K562 (cell line): Measurements from ENCODE around the gene WWTR1. TPM values are rescaled to one million over a fixed set of nuclear protein-coding genes. Genes with fewer than 3 reads are reported as not detected.

Source experiments
- ATAC-seq: fragments of 200-7000 bp; cut with Tn5 transposase; 3 replicates; pipeline ENCODE4 v1.9.1; 2020; ENCODE audit warnings: moderate library complexity
- BruUV-seq: library from RNA; stranded (reverse); fragments of 400-500 nt; replicated peaks from 2 replicates; lab custom pipeline; 2021; lab: Mats Ljungman, UMichigan
- CTCF ChIA-PET: fragments of 300-600 bp; formaldehyde crosslinking; extraction: SDS; loops from one replicate; lab custom pipeline; 2021; ENCODE audit warnings: low intra/inter-chr PET ratio; lab: Yijun Ruan, JAX
- POLR2A ChIA-PET: fragments of 300-600, 350-650 bp; sonication (Branson Sonifier 250); formaldehyde crosslinking; extraction: SDS; loops from one replicate; lab custom pipeline; 2021; ENCODE audit warnings: antibody characterized with exemption, inconsistent platforms; lab: Yijun Ruan, JAX
- DNase-seq, 4 experiments: peaks; one replicate each; pipeline versions ENCODE4 v3.0.0 to v3.0.0-alpha.2; 2011 to 2018; ENCODE audit warnings: low spot score in 3 of 4, mixed read lengths in 3 of 4; ENCODE audit errors: extremely low read depth in 1 of 4
- FAIRE-seq: peaks from 2 replicates; lab custom pipeline; 2011; peaks lifted over from hg19 to GRCh38; lab: Jason Lieb, UNC
- H2AFZ ChIP-seq: 2 replicates; pipeline ENCODE4 v1.6.0; 2011; ENCODE audit warnings: low read depth, low read length, control low read depth, inconsistent platforms
- H3K27ac ChIP-seq: fragments of 200-600 bp; 3 replicates; pipeline ENCODE4 v1.8.0; 2011; ENCODE audit warnings: low read depth, mild to moderate bottlenecking, control low read depth, inconsistent platforms, low read length, moderate library complexity, mixed read lengths; ENCODE audit errors: extremely low read depth
- H3K27me3 ChIP-seq, 2 experiments: fragments of 300-600 bp in 1 of 2; 2 replicates in 1 of 2; 3 replicates in 1 of 2; pipeline versions ENCODE4 v1.6.0 to v1.8.0; 2011; ENCODE audit warnings: inconsistent platforms in 2 of 2, low read length in 2 of 2, mild to moderate bottlenecking in 1 of 2, mixed read lengths in 1 of 2, moderate library complexity in 1 of 2; ENCODE audit not compliant: control insufficient read depth in 2 of 2, insufficient read depth in 2 of 2
- H3K36me3 ChIP-seq: fragments of 300-600 bp; 3 replicates; pipeline ENCODE4 v1.8.0; 2011; ENCODE audit warnings: mild to moderate bottlenecking, low read length, inconsistent platforms; ENCODE audit not compliant: control insufficient read depth, insufficient read depth
- H3K4me1 ChIP-seq, 2 experiments: fragments of 200-600 bp in 1 of 2; replicated peaks in 1 of 2; 2 replicates in 1 of 2; 3 replicates in 1 of 2; pipeline versions ENCODE4 v1.5.1 to v1.8.0; 2011; ENCODE audit warnings: inconsistent platforms in 2 of 2, low read length in 2 of 2, mild to moderate bottlenecking in 1 of 2, mixed read lengths in 1 of 2, moderate library complexity in 1 of 2; ENCODE audit not compliant: control insufficient read depth in 2 of 2, insufficient read depth in 2 of 2
- H3K4me2 ChIP-seq: 2 replicates; pipeline ENCODE4 v1.6.1; 2011; ENCODE audit warnings: low read length, control low read depth, inconsistent platforms, mixed read lengths; ENCODE audit not compliant: insufficient read depth
- H3K4me3 ChIP-seq: fragments of 200-600 bp; sonication (generic), shearing (Covaris generic); 2 replicates; pipeline ENCODE4 v1.5.1; 2016; ENCODE audit warnings: control low read depth, inconsistent platforms
- H3K79me2 ChIP-seq: fragments of 200-600 bp; 3 replicates; pipeline ENCODE4 v1.8.0; 2011; ENCODE audit warnings: low read length, inconsistent platforms; ENCODE audit not compliant: control insufficient read depth, insufficient read depth
- H3K9ac ChIP-seq, 2 experiments: 2 replicates each; pipeline versions ENCODE4 v1.6.0 to v1.6.1; 2011; ENCODE audit warnings: low read depth in 2 of 2, low read length in 2 of 2, control low read depth in 1 of 2, inconsistent platforms in 1 of 2, mild to moderate bottlenecking in 1 of 2, mixed read lengths in 1 of 2; ENCODE audit not compliant: insufficient read depth in 1 of 2
- H3K9me1 ChIP-seq: one replicate; pipeline ENCODE4 v1.6.0; 2011; ENCODE audit warnings: inconsistent platforms, mild to moderate bottlenecking, low read length, moderate library complexity; ENCODE audit not compliant: control insufficient read depth, insufficient read depth
- H3K9me3 ChIP-seq: replicated peaks from 2 replicates; pipeline ENCODE4 v1.5.1; 2011; ENCODE audit warnings: low read depth, low read length, inconsistent platforms; ENCODE audit not compliant: control insufficient read depth, insufficient read depth
- H4K20me1 ChIP-seq: replicated peaks from 2 replicates; pipeline ENCODE4 v1.6.1; 2011; ENCODE audit warnings: low read length, inconsistent platforms, mixed read lengths; ENCODE audit not compliant: control insufficient read depth, insufficient read depth
- BCL6 ChIP-seq: fragments of 250-450 bp; sonication (Bioruptor Pico); IDR thresholded peaks from 2 replicates; pipeline ENCODE4 v1.4.0; 2020
- CREB5 ChIP-seq: fragments of 250-450 bp; sonication (Bioruptor Pico); IDR thresholded peaks from 2 replicates; pipeline ENCODE4 v1.5.0; 2020; ENCODE audit warnings: mild to moderate bottlenecking
- CTCF ChIP-seq, 3 experiments: IDR thresholded peaks in 2 of 3; conservative IDR thresholded peaks in 1 of 3; 2 replicates each; pipeline ENCODE4 v1.5.1; 2011 to 2012; ENCODE audit warnings: low read length in 3 of 3, mild to moderate bottlenecking in 3 of 3, control low read depth in 2 of 3, improper control_type of control experiment in 1 of 3, inconsistent platforms in 1 of 3, low read depth in 1 of 3, mixed read lengths in 1 of 3, moderate library complexity in 1 of 3; ENCODE audit not compliant: insufficient read depth in 2 of 3
- KHSRP ChIP-seq: fragments of 450-650 bp; IDR thresholded peaks from 2 replicates; pipeline ENCODE4 v1.6.1; 2017
- MYNN ChIP-seq, 2 experiments: sonication (generic); formaldehyde crosslinking in 1 of 2; IDR thresholded peaks; 2 replicates each; pipeline versions ENCODE4 v1.5.0 to v1.6.1; 2016 to 2020; ENCODE audit warnings: antibody characterized with exemption in 1 of 2, missing genetic modification reagents in 1 of 2
- RAD21 ChIP-seq, 2 experiments: fragments of 250-450 bp in 1 of 2; fragments of 450-650 bp in 1 of 2; sonication (Bioruptor Pico) in 1 of 2; formaldehyde crosslinking in 1 of 2; IDR thresholded peaks in 1 of 2; conservative IDR thresholded peaks in 1 of 2; 2 replicates each; pipeline versions ENCODE4 v1.4.0 to v1.8.0; 2020 to 2022; ENCODE audit warnings: mild to moderate bottlenecking in 2 of 2, moderate library complexity in 1 of 2
- SRF ChIP-seq, 2 experiments: fragments of 250-450, 450-650 bp in 1 of 2; sonication (Bioruptor Pico) in 1 of 2; sonication (generic) in 1 of 2; formaldehyde crosslinking; IDR thresholded peaks; 2 replicates each; pipeline versions ENCODE4 v1.5.0 to v1.5.1; 2020 to 2022; ENCODE audit warnings: mild to moderate bottlenecking in 1 of 2, missing genetic modification reagents in 1 of 2
- ZFP30 ChIP-seq: fragments of 250-450 bp; sonication (Bioruptor Pico); IDR thresholded peaks from 2 replicates; pipeline ENCODE4 v1.8.0; 2022; ENCODE audit warnings: moderate library complexity, mild to moderate bottlenecking, inconsistent platforms, borderline replicate concordance
- ZNF12 ChIP-seq: sonication (generic); formaldehyde crosslinking; IDR thresholded peaks from 2 replicates; pipeline ENCODE4 v1.4.0; 2020; ENCODE audit warnings: mild to moderate bottlenecking, missing genetic modification reagents
- WGBS: fragments of 100-300 bp; shearing (Covaris generic); methylation state at CpG from one replicate; pipeline ENCODE4 v1.1.6; 2016; ENCODE audit warnings: low coverage, mixed read lengths; ENCODE audit not compliant: insufficient coverage; ENCODE audit errors: missing lambda C conversion rate; 5-methylcytosine and 5-hydroxymethylcytosine counted together
- in situ Hi-C: fragments of 300-500 bp; cut with MboI; formaldehyde crosslinking; loops from 4 replicates; pipeline ENCODE4 v1.15.0; 2018; ENCODE audit warnings: inconsistent platforms, mixed read lengths
- intact Hi-C: fragments of 100-400 bp; cut with micrococcal nuclease; formaldehyde crosslinking; loops from 2 replicates; pipeline ENCODE4 v1.14.2; 2022
- polyA plus RNA-seq, 8 experiments: library from polyadenylated mRNA; depleted of rRNA in 4 of 8; stranded (reverse) in 5 of 8; unstranded in 3 of 8; fragments of >200 nt; fragmentation: Nextera tagmentation in 2 of 8; fragmentation: Illumina TruSeq in 1 of 8; extraction: Ambion mirVana in 2 of 8; extraction: Trizol in 1 of 8; gene quantifications; 2 replicates each; pipeline versions ENCODE4 v1.2.1 to v1.2.3, GENCODE V29; 2011 to 2014; ENCODE audit warnings: inconsistent platforms in 1 of 8, missing spikeins in 1 of 8
- total RNA-seq, 7 experiments: library from RNA; depleted of rRNA in 6 of 7; stranded (reverse); fragments of >200 nt in 6 of 7; fragmentation: Illumina TruSeq in 2 of 7; extraction: Trizol in 2 of 7; gene quantifications; 2 replicates each; pipeline versions ENCODE4 v1.2.1 to v1.2.3, GENCODE V29; 2011 to 2021; ENCODE audit warnings: low replicate concordance in 1 of 7

WWTR1 gene
- total and polyA plus RNA-seq, 9 of the 15 experiments (the other 6 are each of a cell fraction or from before 2014, with no cell fraction given): 0.04 to 1.5 (median 0.60) TPM

DNA sequence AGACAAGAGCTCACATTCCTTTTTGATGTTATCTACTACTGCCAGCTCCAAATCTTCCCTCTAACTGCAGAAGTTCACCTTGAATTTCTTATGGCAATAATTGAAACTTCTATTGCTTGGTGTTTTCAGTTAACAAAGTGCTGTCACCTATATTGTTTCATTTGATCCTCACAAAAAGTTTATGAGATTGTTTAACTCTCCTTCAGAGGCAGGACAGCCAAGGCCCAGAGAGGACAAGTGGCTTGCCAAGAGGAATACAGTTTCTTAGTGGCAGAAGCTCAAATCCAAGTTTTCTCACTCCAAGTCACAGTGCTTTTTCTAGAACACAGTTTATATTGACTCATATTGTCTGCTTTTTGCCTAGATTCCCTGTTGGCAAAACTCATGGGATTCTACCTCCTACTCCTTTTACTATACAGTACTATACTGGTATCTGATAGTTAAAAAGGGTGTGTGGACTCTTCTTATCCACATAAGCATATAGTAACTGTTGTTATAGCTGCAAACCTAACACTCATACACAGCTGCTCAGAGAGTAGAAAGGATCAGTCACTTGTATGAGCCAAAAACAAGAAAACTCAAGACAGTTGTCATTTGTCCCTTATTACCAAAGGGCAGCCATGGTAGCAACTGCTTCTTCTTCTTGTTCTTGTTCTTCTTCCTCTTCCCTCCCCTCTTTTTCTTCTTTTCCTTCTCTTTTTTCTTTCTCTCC, 167.4 kb downstream of the WWTR1 start:
- Histone ChIP-seq H3K79me2 (no peaks in the 10 kb centered on the region), H3K27me3 (peaks cover 0 to 3% of the 10 kb centered on the region in 2 experiments; a peak in 1 of 5 replicates), H3K9me3 (no peaks in the 10 kb centered on the region), H3K27ac (no peak overlapping the region), H3K4me1 (no peaks in the 10 kb centered on the region), H3K4me2 (no peak overlapping the region), H3K4me3 (no peak overlapping the region), H2AFZ (no peak overlapping the region), H3K9ac (no peak overlapping the region), H4K20me1 (no peaks in the 10 kb centered on the region; the same call in 1 of the 2 replicates), H3K9me1 (no peaks in the 10 kb centered on the region), H3K36me3 (no peaks in the 10 kb centered on the region)
- intact Hi-C loops: no loop called here
- ChIA-PET CTCF (interaction anchor here (0.6 kb wide), 1 partner anchor 632 kb away, joined by 3 read pairs; no protein-coding TSS in a partner anchor), POLR2A (interaction anchor here (0.7 kb wide), 1 partner anchor 270 kb away, joined by 4 read pairs; no protein-coding TSS in a partner anchor)
- BruUV-seq: no TSS peak
- FAIRE-seq: no peak
- peak; percentile 43; the same call in 1 of the 2 replicates for TF ChIP-seq ZNF12 (CRISPR knock-in tag)
- TF ChIP-seq KHSRP: no peak
- ATAC-seq: no peak
- no peak for DNase-seq
- in situ Hi-C loops: loop anchor here (25.0 kb wide), 1 partner anchor 528 kb away; no protein-coding TSS in a partner anchor

- H3K27me3 ChIP-seq: no peaks in the 10 kb centered on the region
- no peak overlapping the region for H3K4me2 ChIP-seq
- no peaks in the 10 kb centered on the region for H3K4me1 ChIP-seq
- no peaks in the 10 kb centered on the region for H3K79me2 ChIP-seq
- H4K20me1 ChIP-seq: no peaks in the 10 kb centered on the region
- H3K9me3 ChIP-seq: no peaks in the 10 kb centered on the region
- ChIA-PET POLR2A (no interaction called here), CTCF (interaction anchor here (0.6 kb wide), 2 partner anchors 50 to 128 kb away, joined by 3 to 4 read pairs; no protein-coding TSS in a partner anchor)
- no peak overlapping the region for H3K9ac ChIP-seq
- BruUV-seq: no TSS peak
- H3K4me3 ChIP-seq: no peak overlapping the region
- under 1% methylated on average over 6 of the region's 6 CpGs for WGBS
- no peaks in the 10 kb centered on the region for H3K36me3 ChIP-seq
- peak; percentile 67 for ATAC-seq
- no peak overlapping the region for H3K27ac ChIP-seq
- intact Hi-C loops (loop anchor here (2.0 to 5.0 kb wide), 2 partner anchors 96 to 367 kb away; no protein-coding TSS in a partner anchor), in situ Hi-C loops (loop anchor here (10.0 to 25.0 kb wide), 2 partner anchors 374 to 527 kb away; no protein-coding TSS in a partner anchor)
- no peak for FAIRE-seq
- H3K9me1 ChIP-seq: no peaks in the 10 kb centered on the region
- no peak overlapping the region for H2AFZ ChIP-seq
- peak; percentile 10 to 37 (median 19) for DNase-seq
- no peak for TF ChIP-seq BCL6 (CRISPR knock-in tag)
- no peak for TF ChIP-seq MYNN (IDR thresholded peaks at IDR 0.05)
- no peak for TF ChIP-seq MYNN (CRISPR knock-in tag; IDR thresholded peaks at IDR 0.05)
- TF ChIP-seq CREB5 (CRISPR knock-in tag): no peak
- no peak for TF ChIP-seq SRF (CRISPR knock-in tag; IDR thresholded peaks at IDR 0.05)
- TF ChIP-seq CTCF (IDR thresholded peaks at IDR 0.05 in 2 of 3, conservative IDR thresholded peaks at IDR 0.05 in 1 of 3; ENCODE audit: insufficient read depth in 2 of 3, low read depth in 1 of 3, low read length in 3 of 3): peak; percentile 46 to 55 (median 53)
- TF ChIP-seq RAD21 (CRISPR knock-in tag; conservative IDR thresholded peaks at IDR 0.05 in 1 of 2, IDR thresholded peaks at IDR 0.05 in 1 of 2): peak in 1 of 2 experiments; percentile 33; a peak in 2 of 4 replicates
- no peak for TF ChIP-seq ZFP30 (CRISPR knock-in tag)
These were observed 168.7 kb downstream of the WWTR1 start for GRCh38 chr3:149489060-149489690.
